Measurements from ENCODE around the gene CYP27A1. TPM values are rescaled to one million over a fixed set of nuclear protein-coding genes. Genes with fewer than 3 reads are reported as not detected.

The CYP27A1 gene
- total and polyA plus RNA-seq, 2 of the 8 experiments (the other 6 are each of a cell fraction or from before 2014, with no cell fraction given) = 5.4 to 14.7 TPM

DNA sequence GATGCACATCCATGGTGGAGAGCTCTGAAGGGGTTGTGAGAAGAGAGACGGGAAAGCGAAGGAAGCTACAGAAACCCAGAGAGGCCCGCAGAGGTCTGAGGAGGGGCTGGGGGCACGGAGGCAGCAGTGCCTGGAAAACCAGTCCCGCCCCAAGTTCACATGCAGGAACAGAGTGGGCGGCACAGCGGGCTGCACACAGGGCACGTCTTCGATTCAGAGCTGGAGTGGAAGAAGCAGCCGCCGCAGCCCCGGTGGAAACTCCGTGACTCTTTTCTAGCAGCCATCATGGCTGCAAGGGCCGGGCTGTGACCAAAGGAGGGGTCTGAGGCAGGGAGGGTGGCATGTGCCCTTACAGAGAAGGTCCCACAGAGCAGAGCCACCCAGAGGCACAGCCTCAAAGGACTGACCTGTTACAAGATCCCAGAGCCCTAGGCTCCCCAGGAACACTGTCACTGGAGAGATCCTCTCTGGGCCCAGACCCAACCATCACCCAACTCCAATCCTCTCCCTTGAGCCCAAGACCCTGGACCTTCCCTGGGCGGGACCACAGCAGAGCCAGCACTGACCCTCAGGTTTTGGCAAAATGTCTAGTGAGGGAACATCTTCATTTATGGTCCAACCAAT, 38.9 kb downstream of the CYP27A1 start (continued):
- TF ChIP-seq, protein P1, sequence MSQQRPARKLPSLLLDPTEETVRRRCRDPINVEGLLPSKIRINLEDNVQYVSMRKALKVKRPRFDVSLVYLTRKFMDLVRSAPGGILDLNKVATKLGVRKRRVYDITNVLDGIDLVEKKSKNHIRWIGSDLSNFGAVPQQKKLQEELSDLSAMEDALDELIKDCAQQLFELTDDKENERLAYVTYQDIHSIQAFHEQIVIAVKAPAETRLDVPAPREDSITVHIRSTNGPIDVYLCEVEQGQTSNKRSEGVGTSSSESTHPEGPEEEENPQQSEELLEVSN (IDR thresholded peaks at IDR 0.05) = no peak
- TF ChIP-seq TBP (IDR thresholded peaks at IDR 0.05; ENCODE audit: low read depth, low read length) = no peak
- TF ChIP-seq YY1 (IDR thresholded peaks at IDR 0.05; ENCODE audit: low read depth, low read length) = no peak
- no peak for TF ChIP-seq SAP30 (IDR thresholded peaks at IDR 0.05; ENCODE audit: insufficient read depth, insufficient replicate concordance, low read length)
- TF ChIP-seq SP2 (IDR thresholded peaks at IDR 0.05; ENCODE audit: low read length) = no peak
- TF ChIP-seq NRF1 (IDR thresholded peaks at IDR 0.05; ENCODE audit: low read depth, low read length) = no peak
